ENCODE measurements around the gene MST1.

DNA sequence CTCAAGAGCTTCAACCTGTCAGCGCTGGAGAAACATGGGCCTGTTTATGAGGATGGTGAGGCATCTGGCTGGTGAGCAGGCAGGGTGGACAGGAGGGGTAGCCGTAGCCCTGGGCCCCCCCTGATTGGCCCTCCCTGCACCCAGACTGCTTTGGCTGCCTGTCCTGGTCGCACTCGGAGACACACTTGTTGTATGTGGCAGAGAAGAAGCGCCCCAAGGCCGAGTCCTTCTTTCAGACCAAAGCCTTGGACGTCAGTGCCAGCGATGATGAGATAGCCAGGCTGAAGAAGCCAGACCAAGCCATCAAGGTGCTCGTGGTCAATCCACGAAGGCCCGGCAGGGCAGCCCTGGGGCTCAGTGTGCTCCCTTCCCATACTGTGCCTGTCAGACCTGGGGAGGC lies 13.4 kb downstream of the MST1 start:
- no peak for TF ChIP-seq CTCF (IDR thresholded peaks at IDR 0.05; ENCODE audit: low read depth, low read length)
- TF ChIP-seq EZH2phosphoT487 (IDR thresholded peaks at IDR 0.05; ENCODE audit: low read depth) = no peak
